Activated T-cell treated with anti-CD3 and anti-CD28 coated beads, Interleukin-2, amount 50 U/mL, for 72 hours (primary cell): Measurements from ENCODE around the gene CCR3. TPM values are rescaled to one million over a fixed set of nuclear protein-coding genes. Genes with fewer than 3 reads are reported as not detected.

Source experiments
- ATAC-seq, 2 donors: fragments of 150-1000 bp; cut with Tn5 transposase; replicated peaks in 1 of 2; 2 replicates each; pipeline ENCODE4 v1.10.0; 2021; ENCODE audit warnings: moderate library complexity in 2 of 2, mild to moderate bottlenecking in 1 of 2
- DNase-seq, 2 donors: peaks; one replicate each; pipeline ENCODE4 v3.0.0; 2021 to 2022; ENCODE audit warnings: mixed read lengths in 1 of 2
- H3K27ac Mint-ChIP-seq: one replicate; pipeline ENCODE4 v1.8.0; 2022; ENCODE audit warnings: mild to moderate bottlenecking, moderate library complexity, mixed read lengths
- H3K27me3 Mint-ChIP-seq: one replicate; pipeline ENCODE4 v1.8.0; 2022; ENCODE audit warnings: low read depth, mixed read lengths
- H3K36me3 Mint-ChIP-seq, 2 donors: one replicate each; pipeline ENCODE4 v1.8.0; 2022; ENCODE audit warnings: mixed read lengths in 2 of 2, mild to moderate bottlenecking in 1 of 2; ENCODE audit not compliant: insufficient read depth in 2 of 2
- H3K4me1 Mint-ChIP-seq: one replicate; pipeline ENCODE4 v1.8.0; 2022; ENCODE audit warnings: low read depth, mixed read lengths
- H3K4me3 Mint-ChIP-seq, 2 donors: one replicate each; pipeline ENCODE4 v1.8.0; 2022; ENCODE audit warnings: mild to moderate bottlenecking in 2 of 2, mixed read lengths in 2 of 2, moderate library complexity in 2 of 2
- H3K9me3 Mint-ChIP-seq, 2 donors: one replicate each; pipeline ENCODE4 v1.8.0; 2022; ENCODE audit warnings: mixed read lengths in 2 of 2
- total RNA-seq, 2 donors: library from RNA; stranded (reverse); gene quantifications; one replicate each; pipeline ENCODE4 v1.2.3, GENCODE V29; 2022

Gene CCR3
- total RNA-seq, 2 donors from 2014 or later: not detected

- no peaks in the 10 kb centered on the region for H3K36me3 Mint-ChIP-seq
- H3K9me3 Mint-ChIP-seq: no peaks in the 10 kb centered on the region
- H3K27ac Mint-ChIP-seq: peak overlapping the region; percentile 80
- peak; percentile 91 to 92 for ATAC-seq
- H3K27me3 Mint-ChIP-seq: peaks cover 37% of the 10 kb centered on the region
- DNase-seq: peak; percentile 68 to 77
- H3K4me3 Mint-ChIP-seq: peak overlapping the region; percentile 34 to 67
- H3K4me1 Mint-ChIP-seq: peaks cover 79% of the 10 kb centered on the region
Observed at GRCh38 chr3:46298871-46299607, 56.8 kb downstream of the CCR3 start.

DNA sequence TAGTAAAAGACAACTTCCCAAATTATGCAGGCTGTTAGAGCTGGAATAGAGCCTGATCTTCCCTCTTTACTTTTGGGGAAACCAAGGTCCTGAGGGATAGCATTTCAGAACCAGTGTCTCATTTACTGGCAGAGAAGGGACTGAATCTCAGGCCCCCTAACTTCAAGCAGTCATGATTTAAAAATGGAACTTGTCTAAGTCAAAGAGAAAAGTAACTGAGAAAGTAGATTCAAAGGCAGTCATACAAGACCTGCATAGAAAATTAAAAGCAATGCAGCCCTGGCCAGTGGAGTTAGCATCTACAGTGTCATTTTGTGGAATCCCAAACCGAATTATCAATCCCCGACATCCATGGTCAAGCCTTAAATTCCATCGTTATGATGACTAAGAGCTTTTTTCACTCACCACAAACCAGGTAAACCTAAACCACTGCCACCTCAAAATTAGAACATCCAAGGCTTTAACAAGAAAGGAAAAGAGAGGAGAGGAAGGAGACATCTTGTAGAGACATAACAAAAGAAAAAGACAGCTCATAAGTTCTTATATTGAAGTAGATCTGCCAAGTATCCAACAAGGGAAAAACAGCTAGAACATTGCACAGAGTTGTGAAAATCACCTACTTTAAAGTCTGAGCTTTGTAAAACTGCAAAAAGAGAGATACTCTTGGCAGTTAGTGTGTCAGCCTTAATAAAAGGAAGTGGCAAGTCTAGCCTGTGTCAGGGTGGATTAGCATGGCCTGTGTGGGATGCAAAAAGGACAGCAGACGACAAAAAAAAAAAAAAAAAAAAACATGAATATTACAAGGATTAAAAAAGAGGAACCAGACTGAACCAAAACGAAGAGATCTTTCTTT, 57.6 kb downstream of the CCR3 start:
- Mint-ChIP-seq H3K4me3 (peak overlapping the region; percentile 52 to 67), H3K9me3 (no peaks in the 10 kb centered on the region), H3K4me1 (peaks cover 71% of the 10 kb centered on the region), H3K27me3 (peaks cover 44% of the 10 kb centered on the region), H3K27ac (peak overlapping the region; percentile 80), H3K36me3 (no peaks in the 10 kb centered on the region)
- DNase-seq: peak; percentile 22 to 35
- peak; percentile 47 to 50 for ATAC-seq

DNA sequence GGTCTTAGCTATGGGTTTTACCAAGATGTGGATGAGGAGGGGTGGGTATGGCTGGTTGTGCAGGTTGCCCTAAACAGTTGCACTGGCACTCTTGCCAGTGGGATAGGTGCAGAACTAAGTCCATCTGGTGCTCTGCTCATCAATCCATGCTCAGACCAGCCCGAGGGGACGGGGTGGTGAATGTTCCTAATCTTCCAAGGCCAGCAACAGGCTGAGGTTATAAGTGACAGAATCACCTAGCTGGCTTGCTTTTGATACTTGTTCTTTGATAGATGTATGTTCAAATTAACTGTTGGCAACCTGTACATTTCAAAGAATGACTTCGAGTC, 58.2 kb downstream of the CCR3 start:
- Mint-ChIP-seq H3K9me3 (no peaks in the 10 kb centered on the region), H3K36me3 (no peaks in the 10 kb centered on the region), H3K27ac (no peak overlapping the region), H3K4me1 (peaks cover 69% of the 10 kb centered on the region), H3K4me3 (peak overlapping the region in 1 of 2 donors; percentile 67), H3K27me3 (peaks cover 48% of the 10 kb centered on the region)
- DNase-seq (no peak), ATAC-seq (no peak)

DNA sequence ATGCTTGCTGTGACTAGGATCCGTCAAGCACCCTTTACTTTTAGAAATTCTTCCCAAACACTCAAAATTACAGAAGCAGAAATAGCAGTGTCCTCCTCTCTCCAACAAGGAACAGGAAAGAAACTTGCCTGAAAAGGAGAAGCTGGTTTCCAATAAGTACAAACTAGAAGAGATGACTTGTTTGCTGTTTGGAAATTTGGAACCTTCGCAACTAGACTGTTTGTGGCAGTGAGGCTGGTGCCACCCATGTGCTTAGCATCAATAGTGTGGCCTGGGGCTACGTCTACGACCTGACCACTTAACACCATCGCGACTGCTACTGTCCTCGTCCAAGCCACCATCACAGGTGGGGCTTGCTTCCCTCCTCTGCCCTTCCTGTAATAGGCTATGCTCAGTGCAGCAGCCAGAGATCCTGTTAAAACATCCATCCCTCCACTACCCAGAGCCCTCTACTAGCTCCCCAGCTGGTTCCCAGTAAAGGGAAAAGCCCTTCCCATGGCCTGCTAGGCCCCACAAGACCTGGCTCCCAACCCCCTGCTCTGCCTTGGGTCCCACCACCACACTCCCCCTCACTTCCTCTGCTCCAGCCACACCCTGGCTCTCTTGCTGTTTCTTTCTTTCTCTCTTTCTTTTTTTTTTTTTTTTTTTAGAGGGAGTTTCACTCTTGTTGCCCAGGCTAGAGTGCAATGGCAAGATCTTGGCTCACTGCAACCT, 59.0 kb downstream of the CCR3 start:
- ATAC-seq (no peak), DNase-seq (no peak)
- no peaks in the 10 kb centered on the region for H3K9me3 Mint-ChIP-seq
- H3K27ac Mint-ChIP-seq: peak overlapping the region; percentile 75
- peak overlapping the region; percentile 14 to 22 for H3K4me3 Mint-ChIP-seq
- H3K36me3 Mint-ChIP-seq: no peaks in the 10 kb centered on the region
- H3K4me1 Mint-ChIP-seq: peaks cover 62% of the 10 kb centered on the region
- peaks cover 42% of the 10 kb centered on the region for H3K27me3 Mint-ChIP-seq

GRCh38 chr3:46303240-46303639, 61.0 kb downstream of the CCR3 start:
- peaks cover 44% of the 10 kb centered on the region for H3K4me1 Mint-ChIP-seq

GRCh38 chr3:46304739-46305138, 62.5 kb downstream of the CCR3 start:
- Mint-ChIP-seq H3K27ac (no peak overlapping the region), H3K27me3 (peaks cover 63% of the 10 kb centered on the region), H3K36me3 (no peaks in the 10 kb centered on the region), H3K4me1 (peaks cover 29% of the 10 kb centered on the region), H3K9me3 (no peaks in the 10 kb centered on the region), H3K4me3 (no peak overlapping the region)
- DNase-seq (no peak), ATAC-seq (no peak)

More at GRCh38 chr3:46303240-46303639, 61.0 kb downstream of the CCR3 start:
- H3K9me3 Mint-ChIP-seq: no peaks in the 10 kb centered on the region
- H3K27me3 Mint-ChIP-seq: peaks cover 48% of the 10 kb centered on the region
- ATAC-seq (no peak), DNase-seq (no peak)
- H3K4me3 Mint-ChIP-seq: no peak overlapping the region
- no peaks in the 10 kb centered on the region for H3K36me3 Mint-ChIP-seq
- no peak overlapping the region for H3K27ac Mint-ChIP-seq

DNA sequence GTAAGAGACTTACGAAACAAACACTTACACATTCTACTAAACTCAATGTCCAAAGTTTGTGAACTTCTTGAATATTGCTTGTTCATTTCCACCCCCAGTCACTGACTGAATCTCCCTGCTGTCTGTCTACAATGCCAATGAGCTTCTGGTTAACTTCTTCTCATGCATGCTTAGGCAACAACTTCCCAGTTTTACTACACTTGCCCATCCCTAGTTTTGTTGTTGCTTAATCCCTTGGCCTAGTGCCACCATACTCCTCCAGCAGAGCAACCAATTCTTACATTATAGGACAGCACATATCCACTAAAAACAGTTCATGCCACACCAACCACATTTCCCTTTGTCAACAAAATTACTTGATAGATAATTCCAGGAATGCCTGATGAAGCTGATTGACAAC, 70.7 kb downstream of the CCR3 start:
- H3K36me3 Mint-ChIP-seq: peaks cover 3 to 6% of the 10 kb centered on the region in 2 donors
- no peak overlapping the region for H3K27ac Mint-ChIP-seq
- H3K27me3 Mint-ChIP-seq: peaks cover 63% of the 10 kb centered on the region
- H3K4me3 Mint-ChIP-seq: no peak overlapping the region
- no peak for ATAC-seq
- no peaks in the 10 kb centered on the region for H3K4me1 Mint-ChIP-seq
- no peak for DNase-seq
- H3K9me3 Mint-ChIP-seq: peaks cover 2 to 3% of the 10 kb centered on the region in 2 donors

DNA sequence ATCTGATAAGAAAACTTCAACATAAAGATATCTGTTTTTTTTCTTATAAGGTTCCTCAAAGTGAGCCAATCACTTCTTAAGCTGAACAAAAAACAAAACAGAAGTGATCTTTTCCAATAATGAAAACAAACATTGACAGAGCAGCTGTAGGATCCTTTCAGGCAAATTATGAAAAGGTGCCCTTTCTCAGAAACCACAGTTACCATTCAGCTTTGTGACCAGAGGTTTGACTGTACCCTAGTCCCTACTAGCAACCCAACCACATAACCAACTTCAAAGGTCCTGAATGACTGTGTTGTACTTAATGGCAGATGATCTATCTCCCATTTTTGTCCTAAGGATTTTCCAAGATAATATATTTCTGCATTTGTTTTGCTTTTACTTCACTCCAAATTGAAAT, 72.3 kb downstream of the CCR3 start:
- no peak overlapping the region for H3K27ac Mint-ChIP-seq
- peaks cover 54% of the 10 kb centered on the region for H3K27me3 Mint-ChIP-seq
- H3K9me3 Mint-ChIP-seq: peaks cover 2 to 3% of the 10 kb centered on the region in 2 donors
- H3K36me3 Mint-ChIP-seq: peaks cover 3 to 6% of the 10 kb centered on the region in 2 donors
- ATAC-seq (peak; percentile 45 to 67), DNase-seq (no peak)
- H3K4me1 Mint-ChIP-seq: no peaks in the 10 kb centered on the region
- no peak overlapping the region for H3K4me3 Mint-ChIP-seq

DNA sequence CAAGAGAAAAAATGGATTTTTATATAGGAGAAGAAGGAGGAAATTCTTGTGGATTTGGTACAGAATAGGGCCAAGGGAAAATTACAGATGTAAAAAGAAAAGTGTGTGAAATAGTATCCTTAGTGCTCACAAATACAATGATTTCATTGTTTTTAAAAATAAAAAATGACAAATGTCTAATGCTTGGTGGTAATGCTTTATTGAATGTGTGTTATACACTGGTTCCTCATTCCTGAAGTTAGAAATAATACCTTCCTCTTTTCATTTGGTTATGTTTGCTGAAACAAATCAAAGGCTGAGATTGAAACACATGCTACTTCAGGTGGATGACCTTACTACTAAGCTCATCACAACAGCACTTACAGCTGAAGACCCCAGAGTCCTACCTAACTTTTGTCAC, 73.9 kb downstream of the CCR3 start:
- Mint-ChIP-seq H3K4me1 (no peaks in the 10 kb centered on the region), H3K36me3 (peaks cover 3 to 6% of the 10 kb centered on the region in 2 donors), H3K27ac (no peak overlapping the region), H3K9me3 (peaks cover 2 to 4% of the 10 kb centered on the region in 2 donors), H3K27me3 (peaks cover 49% of the 10 kb centered on the region), H3K4me3 (no peak overlapping the region)
- DNase-seq: no peak
- ATAC-seq: no peak

Other genes starting within 250 kb of the CCR3 start
- 10 to 100 TPM; 17.6 to 25.1 TPM for gene FYCO1, start 246.6 kb upstream of the CCR3 start, total RNA-seq
- not detected for gene XCR1, start 215.0 kb upstream of the CCR3 start, total RNA-seq
- gene CCR1, start 34.1 kb upstream of the CCR3 start, total RNA-seq: under 1 TPM; 0.17 to 0.51 TPM
- under 1 TPM in 1 of 2 donors, not detected in 1; 0.46 TPM for gene CCR2, start 111.7 kb downstream of the CCR3 start, total RNA-seq
- 1 to 10 TPM in 1 of 2 donors, under 1 TPM in 1; 0.29 to 1.4 TPM for gene CCR5, start 128.5 kb downstream of the CCR3 start, total RNA-seq
- 1 to 10 TPM; 2.5 to 3.2 TPM for gene CCRL2, start 164.8 kb downstream of the CCR3 start, total RNA-seq
- not detected for gene LTF, start 222.4 kb downstream of the CCR3 start, total RNA-seq